H9 (cell line): ENCODE measurements around the gene MAP6. TPM values are rescaled to one million over a fixed set of nuclear protein-coding genes. Genes with fewer than 3 reads are reported as not detected.
A peak's percentile ranks its signal among the peaks of the same experiment; 100 is the strongest.

Experiments used
- DNase-seq: peaks from one replicate; pipeline ENCODE4 v3.0.0-alpha.2; 2017
- H2AFZ ChIP-seq: one replicate; pipeline ENCODE4 v1.6.1; 2013; ENCODE audit warnings: mild to moderate bottlenecking, low read length, control low read depth, moderate library complexity
- H2AK5ac ChIP-seq: 2 replicates; pipeline ENCODE4 v1.6.1; 2013; ENCODE audit warnings: low read length, control low read depth, mixed read lengths; ENCODE audit not compliant: insufficient read length
- H2BK120ac ChIP-seq: one replicate; pipeline ENCODE4 v1.6.1; 2013; ENCODE audit warnings: low read depth, mild to moderate bottlenecking, low read length, control low read depth, inconsistent platforms; ENCODE audit not compliant: poor library complexity, severe bottlenecking
- H2BK12ac ChIP-seq: 2 replicates; pipeline ENCODE4 v1.6.1; 2013; ENCODE audit warnings: low read length, control low read depth, mixed read lengths, low read depth; ENCODE audit not compliant: insufficient read length
- H2BK15ac ChIP-seq: 2 replicates; pipeline ENCODE4 v1.6.1; 2013; ENCODE audit warnings: low read depth, low read length, control low read depth
- H2BK20ac ChIP-seq: one replicate; pipeline ENCODE4 v1.6.1; 2013; ENCODE audit warnings: low read depth, mild to moderate bottlenecking, low read length, control low read depth, inconsistent platforms; ENCODE audit not compliant: poor library complexity, severe bottlenecking
- H2BK5ac ChIP-seq: 2 replicates; pipeline ENCODE4 v1.6.1; 2013; ENCODE audit warnings: low read length, control low read depth, mixed read lengths; ENCODE audit not compliant: insufficient read length
- H3K14ac ChIP-seq: 2 replicates; pipeline ENCODE4 v1.6.1; 2013; ENCODE audit warnings: low read length, control low read depth; ENCODE audit not compliant: insufficient read depth
- H3K18ac ChIP-seq: 2 replicates; pipeline ENCODE4 v1.6.1; 2013; ENCODE audit warnings: low read depth, mild to moderate bottlenecking, mixed read lengths, low read length, control low read depth; ENCODE audit not compliant: insufficient read length
- H3K23ac ChIP-seq: 2 replicates; pipeline ENCODE4 v1.6.1; 2013; ENCODE audit warnings: low read length, control low read depth, mixed read lengths, low read depth; ENCODE audit not compliant: insufficient read length
- H3K23me2 ChIP-seq: 2 replicates; pipeline ENCODE4 v1.6.1; 2013; ENCODE audit warnings: low read depth, mild to moderate bottlenecking, mixed read lengths, low read length, control low read depth; ENCODE audit not compliant: insufficient read length, poor library complexity, severe bottlenecking
- H3K27ac ChIP-seq: 2 replicates; pipeline ENCODE4 v1.5.1; 2013; ENCODE audit warnings: low read length, control low read depth, mixed read lengths, low read depth; ENCODE audit not compliant: insufficient read length
- H3K27me3 ChIP-seq: 2 replicates; pipeline ENCODE4 v1.6.1; 2013; ENCODE audit warnings: low read length, control low read depth, inconsistent platforms; ENCODE audit not compliant: insufficient read depth
- H3K4ac ChIP-seq: 2 replicates; pipeline ENCODE4 v1.6.1; 2013; ENCODE audit warnings: low read depth, mild to moderate bottlenecking, control low read depth, inconsistent platforms, low read length, moderate library complexity
- H3K4me1 ChIP-seq: 2 replicates; pipeline ENCODE4 v1.6.1; 2013; ENCODE audit warnings: low read length, control low read depth, inconsistent platforms; ENCODE audit not compliant: insufficient read depth
- H3K4me2 ChIP-seq: 2 replicates; pipeline ENCODE4 v1.6.1; 2013; ENCODE audit warnings: low read length, control low read depth, mixed read lengths; ENCODE audit not compliant: insufficient read length, insufficient read depth
- H3K56ac ChIP-seq: 2 replicates; pipeline ENCODE4 v1.6.1; 2013; ENCODE audit warnings: low read depth, mild to moderate bottlenecking, mixed read lengths, low read length, control low read depth; ENCODE audit not compliant: insufficient read length
- H3K79me1 ChIP-seq: 2 replicates; pipeline ENCODE4 v1.6.1; 2013; ENCODE audit warnings: low read depth, mild to moderate bottlenecking, moderate library complexity, low read length, control low read depth, inconsistent platforms; ENCODE audit not compliant: insufficient read depth, poor library complexity, severe bottlenecking
- H3K79me2 ChIP-seq: 2 replicates; pipeline ENCODE4 v1.6.1; 2013; ENCODE audit warnings: low read length, control low read depth, inconsistent platforms; ENCODE audit not compliant: insufficient read depth
- H3K9ac ChIP-seq: 2 replicates; pipeline ENCODE4 v1.6.1; 2013; ENCODE audit warnings: low read length, control low read depth, mixed read lengths; ENCODE audit not compliant: insufficient read length; ENCODE audit errors: extremely low read depth
- H3K9me3 ChIP-seq: one replicate; pipeline ENCODE4 v1.6.1; 2013; ENCODE audit warnings: low read depth, low read length, inconsistent platforms; ENCODE audit not compliant: control insufficient read depth
- H3T11ph ChIP-seq: one replicate; pipeline ENCODE4 v1.6.1; 2013; ENCODE audit warnings: mild to moderate bottlenecking, low read length, control low read depth, inconsistent platforms
- H4K20me1 ChIP-seq: one replicate; pipeline ENCODE4 v1.6.1; 2013; ENCODE audit not compliant: control insufficient read depth, insufficient read length, insufficient read depth
- H4K5ac ChIP-seq: 2 replicates; pipeline ENCODE4 v1.6.1; 2013; ENCODE audit warnings: low read depth, mild to moderate bottlenecking, mixed read lengths, low read length, control low read depth; ENCODE audit not compliant: insufficient read length
- H4K8ac ChIP-seq: replicated peaks from 2 replicates; pipeline ENCODE4 v1.6.1; 2013; ENCODE audit warnings: low read length, control low read depth, mixed read lengths, low read depth; ENCODE audit not compliant: insufficient read length
- H4K91ac ChIP-seq: 2 replicates; pipeline ENCODE4 v1.6.1; 2013; ENCODE audit warnings: low read depth, mild to moderate bottlenecking, moderate library complexity, mixed read lengths, low read length, control low read depth; ENCODE audit not compliant: insufficient read length
- H3K27ac Mint-ChIP-seq, 3 experiments: 2 replicates in 2 of 3; 3 replicates in 1 of 3; pipeline ENCODE4 v1.8.0; 2020 to 2021; ENCODE audit warnings: mixed read lengths in 3 of 3, mild to moderate bottlenecking in 1 of 3, moderate library complexity in 1 of 3
- H3K27me3 Mint-ChIP-seq: 2 replicates; pipeline ENCODE4 v1.8.0; 2021; ENCODE audit warnings: low read depth, mild to moderate bottlenecking, moderate library complexity, mixed read lengths
- H3K36me3 Mint-ChIP-seq, 3 experiments: 2 replicates in 2 of 3; 3 replicates in 1 of 3; pipeline ENCODE4 v1.8.0; 2020 to 2021; ENCODE audit warnings: low read depth in 3 of 3, mixed read lengths in 3 of 3; ENCODE audit not compliant: insufficient read depth in 1 of 3
- H3K4me1 Mint-ChIP-seq, 2 experiments: 2 replicates each; pipeline ENCODE4 v1.8.0; 2020; ENCODE audit warnings: mixed read lengths in 2 of 2
- H3K4me3 Mint-ChIP-seq, 2 experiments: 2 replicates in 1 of 2; 3 replicates in 1 of 2; pipeline ENCODE4 v1.8.0; 2020 to 2021; ENCODE audit warnings: mild to moderate bottlenecking in 2 of 2, mixed read lengths in 2 of 2, moderate library complexity in 1 of 2
- H3K9me3 Mint-ChIP-seq, 2 experiments: 2 replicates in 1 of 2; 3 replicates in 1 of 2; pipeline ENCODE4 v1.8.0; 2020; ENCODE audit warnings: mild to moderate bottlenecking in 2 of 2, mixed read lengths in 2 of 2, moderate library complexity in 1 of 2
- WGBS: extraction: QIAGEN DNeasy Blood & Tissue Kit; methylation state at CpG from one replicate; pipeline ENCODE4 v1.1.7; 2013; ENCODE audit warnings: missing lambda C conversion rate, low lambda C conversion rate, mixed read lengths; ENCODE audit not compliant: insufficient read length; ENCODE audit errors: extremely low coverage; 5-methylcytosine and 5-hydroxymethylcytosine counted together
- total RNA-seq: library from RNA; stranded (reverse); gene quantifications from 2 replicates; pipeline ENCODE4 v1.2.1, GENCODE V29; 2021
- TF ChIP-seq, protein P1 (sequence below): fragments of 200-600 bp; sonication (generic); conservative IDR thresholded peaks from 3 replicates; pipeline ENCODE4 v1.8.0; 2021; ENCODE audit warnings: antibody characterized with exemption, mild to moderate bottlenecking

Gene MAP6
- total RNA-seq, 1 experiment from 2014 or later = 0.77 TPM

DNA sequence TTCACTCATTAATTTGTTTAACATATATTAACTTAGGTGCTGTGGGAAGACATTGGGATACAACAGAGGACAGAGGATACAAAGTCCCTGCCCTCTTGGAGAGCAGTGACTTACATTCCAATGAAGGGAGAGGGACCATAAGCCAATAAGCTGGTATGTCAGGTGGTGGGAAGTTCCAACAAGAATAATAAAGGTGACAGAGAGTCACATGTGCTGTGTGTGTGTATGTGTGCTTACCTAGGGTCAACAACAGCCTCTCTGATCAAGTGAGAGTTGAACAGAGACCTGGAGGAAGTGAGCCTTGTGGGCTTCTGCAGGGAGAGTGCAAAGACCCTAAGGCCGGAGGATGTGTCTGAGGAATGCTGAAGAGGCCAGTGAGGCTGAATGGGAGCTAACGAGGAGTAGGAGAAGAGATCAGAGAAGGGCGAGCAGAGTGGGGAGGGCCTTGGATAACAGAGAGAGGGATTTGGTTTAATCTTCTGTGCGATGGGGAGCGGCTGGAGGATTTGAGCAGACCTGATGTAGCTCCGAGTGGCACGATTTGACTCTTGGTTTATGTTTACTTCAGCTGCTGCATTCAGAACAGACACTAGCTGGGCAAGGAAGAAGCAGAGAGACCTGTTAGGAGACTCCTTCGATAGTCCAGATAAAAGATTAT lies 35.3 kb downstream of the MAP6 start:
- Histone ChIP-seq H3K9me3 (no peaks in the 10 kb centered on the region), H3K27me3 (no peaks in the 10 kb centered on the region), H2AK5ac (no peak overlapping the region), H4K8ac (no peak overlapping the region), H2BK15ac (peak overlapping the region; percentile 97; the same call in 1 of the 2 replicates), H2BK12ac (no peak overlapping the region), H3K4me2 (no peak overlapping the region), H3K9ac (no peak overlapping the region), H3K23me2 (no peaks in the 10 kb centered on the region), H4K5ac (peak overlapping the region; percentile 47), H3T11ph (no peak overlapping the region), H3K14ac (no peak overlapping the region; the same call in 1 of the 2 replicates), H3K18ac (no peak overlapping the region), H3K79me1 (no peaks in the 10 kb centered on the region), H4K20me1 (no peaks in the 10 kb centered on the region), H3K27ac (no peak overlapping the region), H2BK120ac (no peak overlapping the region), H3K23ac (no peak overlapping the region), H2BK5ac (no peak overlapping the region), H4K91ac (no peak overlapping the region), H3K4ac (no peak overlapping the region), H3K79me2 (no peaks in the 10 kb centered on the region), H2BK20ac (no peak overlapping the region), H3K56ac (no peak overlapping the region), H2AFZ (peak overlapping the region; percentile 33), H3K4me1 (no peaks in the 10 kb centered on the region)
- Mint-ChIP-seq H3K27me3 (peaks cover 6% of the 10 kb centered on the region), H3K36me3 (no peaks in the 10 kb centered on the region; a peak in 1 of 7 replicates), H3K27ac (peak overlapping the region in 1 of 3 experiments; percentile 1; a peak in 2 of 7 replicates), H3K4me3 (no peak overlapping the region), H3K4me1 (peaks cover 26 to 51% of the 10 kb centered on the region in 2 experiments), H3K9me3 (no peaks in the 10 kb centered on the region)
- no peak for DNase-seq
- no CpG with 5 or more reads among the region's 8 CpGs for WGBS
- TF ChIP-seq, protein P1, sequence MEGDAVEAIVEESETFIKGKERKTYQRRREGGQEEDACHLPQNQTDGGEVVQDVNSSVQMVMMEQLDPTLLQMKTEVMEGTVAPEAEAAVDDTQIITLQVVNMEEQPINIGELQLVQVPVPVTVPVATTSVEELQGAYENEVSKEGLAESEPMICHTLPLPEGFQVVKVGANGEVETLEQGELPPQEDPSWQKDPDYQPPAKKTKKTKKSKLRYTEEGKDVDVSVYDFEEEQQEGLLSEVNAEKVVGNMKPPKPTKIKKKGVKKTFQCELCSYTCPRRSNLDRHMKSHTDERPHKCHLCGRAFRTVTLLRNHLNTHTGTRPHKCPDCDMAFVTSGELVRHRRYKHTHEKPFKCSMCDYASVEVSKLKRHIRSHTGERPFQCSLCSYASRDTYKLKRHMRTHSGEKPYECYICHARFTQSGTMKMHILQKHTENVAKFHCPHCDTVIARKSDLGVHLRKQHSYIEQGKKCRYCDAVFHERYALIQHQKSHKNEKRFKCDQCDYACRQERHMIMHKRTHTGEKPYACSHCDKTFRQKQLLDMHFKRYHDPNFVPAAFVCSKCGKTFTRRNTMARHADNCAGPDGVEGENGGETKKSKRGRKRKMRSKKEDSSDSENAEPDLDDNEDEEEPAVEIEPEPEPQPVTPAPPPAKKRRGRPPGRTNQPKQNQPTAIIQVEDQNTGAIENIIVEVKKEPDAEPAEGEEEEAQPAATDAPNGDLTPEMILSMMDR = no peak
